Mucosa of stomach (tissue), 1 donor: ENCODE measurements around the gene STK24.

Experiments used
- H3K27me3 ChIP-seq: one replicate; pipeline ENCODE4 v1.7.0; 2013; ENCODE audit warnings: mild to moderate bottlenecking, low read length; ENCODE audit not compliant: control insufficient read depth, insufficient read depth
- H3K36me3 ChIP-seq: one replicate; pipeline ENCODE4 v1.7.0; 2013; ENCODE audit warnings: low read length; ENCODE audit not compliant: control insufficient read depth, insufficient read depth
- H3K4me1 ChIP-seq: one replicate; pipeline ENCODE4 v1.7.0; 2013; ENCODE audit warnings: mild to moderate bottlenecking, low read length; ENCODE audit not compliant: control insufficient read depth, insufficient read depth
- H3K4me3 ChIP-seq: one replicate; pipeline ENCODE4 v1.7.0; 2013; ENCODE audit warnings: low read length
- H3K9ac ChIP-seq: one replicate; pipeline ENCODE4 v1.7.0; 2013; ENCODE audit warnings: mild to moderate bottlenecking, low read length, moderate library complexity
- H3K9me3 ChIP-seq: one replicate; pipeline ENCODE4 v1.7.0; 2013; ENCODE audit warnings: mild to moderate bottlenecking, low read length, moderate library complexity; ENCODE audit not compliant: control insufficient read depth
- donor health status: Pancreatic carcinoma.

The STK24 gene

DNA sequence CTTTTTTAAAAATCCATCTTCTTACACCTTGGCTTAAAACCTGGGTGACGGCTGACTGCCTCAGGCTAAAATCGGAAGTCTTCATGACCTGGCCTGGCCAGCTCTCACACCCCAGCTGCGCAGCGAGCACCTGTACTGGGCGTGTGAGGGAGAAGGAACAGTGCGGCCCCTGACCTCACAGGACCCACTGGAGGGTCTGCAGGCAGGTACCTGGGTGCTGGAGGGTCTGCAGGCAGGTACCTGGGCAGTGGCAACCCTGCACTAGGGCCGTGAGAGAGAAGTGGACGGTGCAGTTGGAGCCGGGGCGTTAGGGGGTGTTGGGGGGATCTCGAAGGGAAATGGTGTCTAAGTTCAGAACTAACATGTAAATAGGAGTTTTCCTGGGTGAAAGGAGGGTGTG is 144.3 kb downstream of the STK24 start:
- Histone ChIP-seq H3K9ac (no peak overlapping the region), H3K9me3 (no peaks in the 10 kb centered on the region), H3K4me1 (no peaks in the 10 kb centered on the region), H3K4me3 (no peak overlapping the region), H3K27me3 (no peaks in the 10 kb centered on the region), H3K36me3 (no peaks in the 10 kb centered on the region)

DNA sequence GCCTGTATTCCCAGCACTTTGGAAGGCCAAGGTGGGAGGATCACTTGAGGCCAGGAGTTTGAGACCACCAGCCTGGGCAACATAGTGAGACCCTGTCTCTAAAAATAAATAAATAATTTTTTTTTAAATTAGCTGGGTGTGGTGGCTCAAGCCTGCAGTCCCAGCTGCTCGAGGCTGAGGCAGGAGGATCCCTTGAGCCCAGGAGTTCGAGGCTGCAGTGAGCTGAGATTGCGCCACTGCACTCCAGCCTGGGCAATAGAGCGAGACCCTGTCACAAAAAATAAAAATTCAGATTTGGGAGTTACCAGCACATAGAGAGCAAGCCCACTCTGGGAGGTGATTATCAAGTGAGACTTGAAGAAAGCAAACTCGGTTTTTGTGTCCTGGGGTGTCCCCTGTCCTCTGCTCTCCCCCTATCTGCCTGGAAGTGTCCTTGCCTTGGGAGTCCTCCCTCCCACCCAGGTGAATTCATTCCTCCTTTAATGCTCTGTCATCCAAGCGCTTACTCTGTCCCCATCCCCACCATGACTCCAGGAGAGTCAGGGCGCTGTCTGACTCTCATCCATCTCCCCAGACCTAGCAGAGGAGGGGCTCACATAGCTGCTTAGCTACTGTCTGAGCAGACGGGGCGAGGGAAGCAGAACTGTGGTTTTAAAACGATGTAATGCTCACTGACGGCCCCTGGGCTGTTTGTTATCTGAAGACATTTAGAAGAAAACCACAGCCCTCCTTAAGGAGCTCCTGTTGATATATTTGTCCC is 146.8 kb downstream of the STK24 start:
- Histone ChIP-seq H3K9ac (no peak overlapping the region), H3K4me3 (no peak overlapping the region), H3K27me3 (no peaks in the 10 kb centered on the region), H3K4me1 (no peaks in the 10 kb centered on the region), H3K9me3 (no peaks in the 10 kb centered on the region), H3K36me3 (no peaks in the 10 kb centered on the region)

DNA sequence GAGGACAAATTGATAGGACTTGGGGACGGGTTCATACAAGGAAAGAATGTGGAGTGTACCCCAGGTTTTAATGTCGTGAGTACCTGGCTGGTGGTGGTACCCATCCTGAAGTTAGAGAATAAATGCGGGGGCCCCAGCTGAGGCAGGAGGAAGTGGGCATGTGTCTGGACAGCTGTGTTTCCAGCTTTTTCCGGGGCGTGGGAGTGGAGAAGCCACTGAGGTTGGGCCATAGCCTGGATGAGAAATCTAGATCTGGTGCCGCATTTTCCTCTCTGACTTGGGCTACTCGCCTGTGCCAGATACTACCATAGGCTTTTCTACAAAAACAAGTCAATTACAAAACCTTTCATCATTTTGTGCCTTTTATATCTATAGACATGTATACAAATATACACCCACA is 147.4 kb downstream of the STK24 start:
- Histone ChIP-seq H3K9me3 (no peaks in the 10 kb centered on the region), H3K36me3 (no peaks in the 10 kb centered on the region), H3K4me3 (no peak overlapping the region), H3K9ac (no peak overlapping the region), H3K4me1 (no peaks in the 10 kb centered on the region), H3K27me3 (no peaks in the 10 kb centered on the region)

DNA sequence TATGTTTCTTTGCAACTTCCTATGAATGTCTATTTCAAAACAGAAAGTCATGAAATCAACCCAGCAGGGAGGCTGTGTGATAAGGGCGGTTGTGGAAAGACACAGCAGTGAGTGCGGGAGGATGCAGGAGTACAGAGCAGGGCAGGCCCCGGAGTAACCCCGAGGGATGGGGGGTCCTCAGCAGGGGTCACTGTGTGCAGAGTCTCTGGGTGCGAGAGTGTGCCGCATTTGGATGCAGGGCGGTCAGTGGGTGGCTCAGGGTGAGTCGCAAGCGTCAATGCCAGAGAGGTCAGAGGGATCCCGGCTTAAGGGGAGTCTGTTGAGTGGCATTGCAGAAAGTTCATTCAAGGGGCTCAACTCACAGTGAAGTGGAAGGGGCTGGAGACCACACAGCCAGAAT is 147.8 kb downstream of the STK24 start:
- no peaks in the 10 kb centered on the region for H3K4me1 ChIP-seq
- no peaks in the 10 kb centered on the region for H3K9me3 ChIP-seq
- no peak overlapping the region for H3K4me3 ChIP-seq
- H3K9ac ChIP-seq: no peak overlapping the region
- H3K36me3 ChIP-seq: no peaks in the 10 kb centered on the region
- H3K27me3 ChIP-seq: no peaks in the 10 kb centered on the region

DNA sequence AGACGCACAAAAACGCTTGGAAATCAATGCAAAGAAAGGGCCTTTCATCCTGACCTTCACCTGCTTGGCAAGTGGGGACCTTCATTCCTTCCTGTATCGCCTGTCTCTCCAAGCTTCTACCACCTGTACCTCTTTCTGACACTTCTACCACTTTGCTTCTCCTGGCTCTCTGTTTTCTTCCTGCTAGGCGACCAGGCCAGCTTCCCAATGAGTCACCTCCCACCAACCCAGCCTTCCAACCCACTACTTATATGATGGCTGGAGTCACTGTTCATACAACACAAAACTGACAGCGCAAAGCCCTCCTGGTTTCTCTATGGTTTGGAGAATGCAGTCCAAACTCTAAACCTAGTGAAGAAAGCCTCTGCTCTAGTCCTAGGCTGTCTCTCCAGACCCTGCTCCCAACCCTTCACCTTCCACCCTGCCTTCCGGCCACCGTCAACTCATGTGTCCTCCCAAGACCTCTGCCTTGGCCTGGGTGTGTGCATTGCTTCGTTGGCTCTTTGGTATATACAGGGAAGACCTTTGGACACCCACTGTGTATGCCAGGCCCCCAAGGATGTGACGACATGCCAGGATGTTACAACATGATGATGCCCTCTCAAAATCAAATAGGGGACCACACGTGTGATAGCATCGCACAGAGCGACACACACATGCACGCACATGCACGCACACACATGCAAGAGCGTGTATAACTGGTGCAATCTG is 148.5 kb downstream of the STK24 start:
- Histone ChIP-seq H3K4me1 (no peaks in the 10 kb centered on the region), H3K4me3 (no peak overlapping the region), H3K27me3 (no peaks in the 10 kb centered on the region), H3K9me3 (no peaks in the 10 kb centered on the region), H3K36me3 (no peaks in the 10 kb centered on the region), H3K9ac (no peak overlapping the region)

DNA sequence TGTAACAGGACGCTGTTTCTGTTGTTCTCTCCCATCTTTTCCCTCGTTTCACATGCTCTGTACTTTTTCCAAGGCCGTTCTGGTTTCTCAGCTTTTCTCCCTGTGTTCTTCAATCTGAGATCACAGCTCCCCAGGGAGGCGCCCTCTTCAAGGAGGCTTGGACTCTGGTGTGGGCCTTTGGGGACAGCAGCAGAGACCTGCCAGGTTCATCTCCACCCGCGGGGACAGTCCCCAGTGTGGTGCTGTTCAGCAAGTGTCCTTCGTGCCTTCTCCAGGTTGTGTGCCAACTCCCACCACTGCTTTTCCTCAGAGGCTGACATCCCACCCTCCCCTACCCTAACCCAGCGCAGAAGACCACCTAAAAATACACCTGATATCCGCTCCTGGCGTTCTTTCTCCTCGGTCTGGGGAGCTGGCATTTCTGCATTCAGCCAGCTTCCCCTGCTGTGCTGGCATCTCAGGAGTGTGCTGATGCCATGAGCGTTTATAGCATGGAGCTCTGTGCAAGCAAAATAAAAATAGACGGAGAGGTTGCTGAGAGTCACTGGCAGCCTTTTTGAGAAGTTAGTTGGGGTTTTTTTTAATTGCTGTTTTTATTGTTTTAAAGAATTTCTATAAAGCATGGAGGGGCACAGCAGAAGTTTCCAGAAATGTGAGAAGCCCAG is 149.4 kb downstream of the STK24 start:
- H3K9ac ChIP-seq: no peak overlapping the region
- H3K4me3 ChIP-seq: no peak overlapping the region
- no peaks in the 10 kb centered on the region for H3K27me3 ChIP-seq
- no peaks in the 10 kb centered on the region for H3K9me3 ChIP-seq
- H3K36me3 ChIP-seq: no peaks in the 10 kb centered on the region
- no peaks in the 10 kb centered on the region for H3K4me1 ChIP-seq

DNA sequence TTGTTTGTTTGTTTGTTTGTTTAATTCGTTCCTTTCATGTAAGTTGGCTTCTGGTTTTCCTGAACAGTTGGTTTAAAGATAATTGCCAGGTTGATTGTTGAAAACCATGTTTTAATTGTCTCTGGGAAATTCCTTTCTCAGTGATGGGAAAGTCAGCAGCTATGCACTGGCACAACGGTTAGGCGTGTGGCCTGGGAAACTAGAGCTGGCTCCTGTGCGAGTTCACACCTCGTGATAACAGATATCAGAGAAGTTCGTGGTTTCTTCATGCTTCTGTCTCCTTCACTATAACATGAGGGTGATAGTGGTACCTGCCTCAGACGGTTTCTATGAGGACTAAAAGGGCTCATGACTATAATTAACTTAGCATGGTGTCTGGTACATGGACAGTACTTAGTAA is 153.5 kb downstream of the STK24 start:
- H3K27me3 ChIP-seq: no peaks in the 10 kb centered on the region
- H3K9ac ChIP-seq: no peak overlapping the region
- no peaks in the 10 kb centered on the region for H3K36me3 ChIP-seq
- H3K4me1 ChIP-seq: no peaks in the 10 kb centered on the region
- H3K4me3 ChIP-seq: no peak overlapping the region
- no peaks in the 10 kb centered on the region for H3K9me3 ChIP-seq

DNA sequence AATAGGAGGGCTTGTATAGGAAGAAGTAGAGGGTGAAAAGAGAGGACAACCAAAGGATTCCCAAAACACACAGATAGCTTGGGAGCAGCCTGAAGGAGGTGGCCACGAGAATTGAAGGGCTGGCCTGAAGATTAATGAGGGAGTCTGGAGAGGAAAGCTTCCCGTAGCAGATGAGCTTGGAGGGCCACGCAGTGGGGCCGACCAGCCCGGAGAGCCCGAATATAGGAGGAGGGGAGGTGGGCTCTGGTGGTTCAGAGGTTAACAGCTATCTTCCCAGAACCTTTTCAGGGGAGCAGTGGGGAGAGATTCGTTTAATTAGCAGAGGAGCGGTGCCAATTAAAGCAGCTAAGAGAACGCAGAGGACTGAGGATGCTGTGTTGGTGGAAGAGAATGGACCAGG is 154.9 kb downstream of the STK24 start:
- no peaks in the 10 kb centered on the region for H3K9me3 ChIP-seq
- H3K27me3 ChIP-seq: no peaks in the 10 kb centered on the region
- H3K36me3 ChIP-seq: no peaks in the 10 kb centered on the region
- H3K4me1 ChIP-seq: peaks cover 1% of the 10 kb centered on the region
- H3K9ac ChIP-seq: no peak overlapping the region
- no peak overlapping the region for H3K4me3 ChIP-seq

DNA sequence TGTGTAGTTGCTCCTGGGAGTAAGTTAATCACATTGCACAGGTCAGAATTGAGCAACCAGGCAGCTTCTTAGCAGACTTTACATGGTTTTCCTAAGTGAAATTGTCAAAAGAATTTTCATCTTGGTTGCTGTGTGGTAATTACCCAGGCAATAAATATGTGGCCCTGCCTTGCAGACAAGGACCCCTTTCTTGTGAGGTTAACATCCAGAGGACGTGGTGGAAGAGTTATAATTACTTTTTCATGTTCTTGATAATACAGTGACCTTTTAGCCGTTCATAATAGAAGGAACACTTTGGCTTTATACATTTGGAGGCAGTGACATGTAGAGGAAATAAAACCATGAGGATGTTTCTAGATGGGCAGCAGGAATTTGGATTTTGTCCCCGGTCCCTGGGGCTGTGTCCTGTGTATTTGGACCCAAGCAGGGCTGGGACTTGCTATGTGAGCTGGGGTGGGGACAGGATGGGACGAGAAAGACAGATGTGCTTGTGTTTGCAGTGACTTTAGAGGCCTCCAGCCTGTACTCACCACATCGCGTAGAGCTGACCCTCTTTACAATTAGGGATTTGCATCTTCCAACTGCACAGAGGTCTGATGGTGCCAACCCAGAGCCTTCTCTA is 156.2 kb downstream of the STK24 start:
- Histone ChIP-seq H3K4me3 (no peak overlapping the region), H3K36me3 (no peaks in the 10 kb centered on the region), H3K9ac (no peak overlapping the region), H3K4me1 (peaks cover 15% of the 10 kb centered on the region), H3K27me3 (no peaks in the 10 kb centered on the region), H3K9me3 (no peaks in the 10 kb centered on the region)

DNA sequence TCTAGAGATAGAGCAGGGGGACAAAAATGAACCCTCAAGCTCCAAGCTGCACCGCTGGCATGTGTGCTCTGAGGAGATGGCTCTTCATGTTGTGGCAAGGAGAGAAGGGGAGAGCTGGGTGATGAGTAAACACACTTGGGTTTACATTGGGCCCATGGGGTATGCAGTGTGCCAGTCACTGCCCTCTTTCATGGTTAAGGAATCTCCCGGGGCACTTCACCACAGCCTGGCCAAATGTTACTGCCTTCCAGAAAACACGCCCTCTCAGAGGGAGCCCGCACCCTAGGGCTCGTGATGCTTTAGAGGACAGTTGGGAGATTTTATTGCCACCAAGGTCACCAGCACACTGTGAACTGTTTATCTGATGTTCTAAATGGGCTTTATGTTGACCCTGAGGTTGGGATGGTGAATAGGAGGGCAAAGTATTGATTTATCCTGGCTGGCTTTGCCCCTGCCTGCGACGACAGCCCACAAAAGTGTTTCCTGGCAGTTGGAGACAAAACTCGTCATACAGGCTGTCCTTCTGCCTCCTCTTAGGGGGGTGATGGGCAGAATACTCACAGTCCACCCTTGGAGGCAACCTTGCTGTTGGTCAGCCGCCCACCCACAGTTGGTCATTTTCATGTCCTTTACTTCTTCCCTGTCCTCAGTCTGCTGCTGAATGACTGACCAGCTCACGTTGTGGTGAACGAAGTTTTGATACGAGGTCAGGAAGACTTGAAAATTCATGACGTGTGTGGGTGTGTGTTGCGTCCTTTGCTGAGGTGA is 156.9 kb downstream of the STK24 start:
- no peak overlapping the region for H3K4me3 ChIP-seq
- H3K27me3 ChIP-seq: no peaks in the 10 kb centered on the region
- no peak overlapping the region for H3K9ac ChIP-seq
- no peaks in the 10 kb centered on the region for H3K9me3 ChIP-seq
- no peaks in the 10 kb centered on the region for H3K36me3 ChIP-seq
- H3K4me1 ChIP-seq: peaks cover 16% of the 10 kb centered on the region

DNA sequence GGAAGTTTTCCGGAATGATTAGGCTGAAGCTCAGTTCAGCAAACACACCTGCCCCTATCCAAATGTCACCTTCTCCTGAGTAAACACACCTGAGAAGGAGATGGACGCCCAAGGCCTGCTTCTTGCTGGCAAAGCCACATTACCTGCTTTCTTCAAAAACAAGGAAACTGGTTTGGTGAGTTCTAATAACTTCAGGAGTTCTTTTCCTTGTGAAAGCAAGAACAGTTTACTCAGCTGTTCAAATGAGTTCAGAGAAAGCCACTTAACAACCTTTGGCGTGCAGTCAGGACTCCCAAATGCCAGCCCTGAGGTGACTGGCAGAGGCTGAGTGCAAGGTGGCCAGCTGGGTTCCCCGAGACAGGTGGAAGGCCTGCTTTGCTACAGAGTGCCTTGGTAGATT is 160.5 kb downstream of the STK24 start:
- no peaks in the 10 kb centered on the region for H3K27me3 ChIP-seq
- no peak overlapping the region for H3K9ac ChIP-seq
- H3K36me3 ChIP-seq: no peaks in the 10 kb centered on the region
- no peak overlapping the region for H3K4me3 ChIP-seq
- H3K9me3 ChIP-seq: no peaks in the 10 kb centered on the region
- peaks cover 16% of the 10 kb centered on the region for H3K4me1 ChIP-seq
